Neuron (in vitro differentiated cells): Measurements from ENCODE around the gene INSIG2.

Experiments
- H2AFZ ChIP-seq: one replicate; pipeline ENCODE4 v1.6.1; 2013; ENCODE audit warnings: low read depth, mild to moderate bottlenecking, inconsistent platforms, low read length, moderate library complexity
- H3K27me3 ChIP-seq: one replicate; pipeline ENCODE4 v1.6.1; 2013; ENCODE audit warnings: low read length; ENCODE audit not compliant: insufficient read depth
- H3K36me3 ChIP-seq: one replicate; pipeline ENCODE4 v1.6.1; 2013; ENCODE audit warnings: low read length; ENCODE audit not compliant: insufficient read depth
- H3K4me1 ChIP-seq: one replicate; pipeline ENCODE4 v1.6.1; 2013; ENCODE audit warnings: low read length; ENCODE audit not compliant: insufficient read depth
- H3K4me3 ChIP-seq: 2 replicates; pipeline ENCODE4 v1.5.1; 2013; ENCODE audit warnings: mild to moderate bottlenecking, low read length, moderate library complexity
- H3K9me3 ChIP-seq: one replicate; pipeline ENCODE4 v1.6.1; 2013; ENCODE audit warnings: low read length

Gene INSIG2

GRCh38 chr2:118133916-118134315, 45.6 kb downstream of the INSIG2 start:
- Histone ChIP-seq H3K27me3 (peaks cover 4% of the 10 kb centered on the region), H3K4me1 (no peaks in the 10 kb centered on the region), H3K4me3 (no peak overlapping the region), H3K36me3 (no peaks in the 10 kb centered on the region), H2AFZ (no peak overlapping the region), H3K9me3 (no peaks in the 10 kb centered on the region)

- Histone ChIP-seq H3K36me3 (no peaks in the 10 kb centered on the region), H2AFZ (no peak overlapping the region), H3K4me1 (no peaks in the 10 kb centered on the region), H3K9me3 (no peaks in the 10 kb centered on the region), H3K4me3 (no peak overlapping the region), H3K27me3 (peaks cover 4% of the 10 kb centered on the region)
Measured at GRCh38 chr2:118134650-118135049, 46.4 kb downstream of the INSIG2 start.

- Histone ChIP-seq H3K36me3 (no peaks in the 10 kb centered on the region), H3K4me1 (no peaks in the 10 kb centered on the region), H3K9me3 (no peaks in the 10 kb centered on the region), H2AFZ (no peak overlapping the region), H3K27me3 (peaks cover 3% of the 10 kb centered on the region), H3K4me3 (no peak overlapping the region)
Measured at GRCh38 chr2:118145207-118145606, 56.9 kb downstream of the INSIG2 start.

GRCh38 chr2:118145806-118146205, 57.5 kb downstream of the INSIG2 start:
- no peaks in the 10 kb centered on the region for H3K4me1 ChIP-seq
- no peak overlapping the region for H3K4me3 ChIP-seq
- peaks cover 3% of the 10 kb centered on the region for H3K27me3 ChIP-seq
- no peaks in the 10 kb centered on the region for H3K9me3 ChIP-seq
- H2AFZ ChIP-seq: no peak overlapping the region
- H3K36me3 ChIP-seq: no peaks in the 10 kb centered on the region

DNA sequence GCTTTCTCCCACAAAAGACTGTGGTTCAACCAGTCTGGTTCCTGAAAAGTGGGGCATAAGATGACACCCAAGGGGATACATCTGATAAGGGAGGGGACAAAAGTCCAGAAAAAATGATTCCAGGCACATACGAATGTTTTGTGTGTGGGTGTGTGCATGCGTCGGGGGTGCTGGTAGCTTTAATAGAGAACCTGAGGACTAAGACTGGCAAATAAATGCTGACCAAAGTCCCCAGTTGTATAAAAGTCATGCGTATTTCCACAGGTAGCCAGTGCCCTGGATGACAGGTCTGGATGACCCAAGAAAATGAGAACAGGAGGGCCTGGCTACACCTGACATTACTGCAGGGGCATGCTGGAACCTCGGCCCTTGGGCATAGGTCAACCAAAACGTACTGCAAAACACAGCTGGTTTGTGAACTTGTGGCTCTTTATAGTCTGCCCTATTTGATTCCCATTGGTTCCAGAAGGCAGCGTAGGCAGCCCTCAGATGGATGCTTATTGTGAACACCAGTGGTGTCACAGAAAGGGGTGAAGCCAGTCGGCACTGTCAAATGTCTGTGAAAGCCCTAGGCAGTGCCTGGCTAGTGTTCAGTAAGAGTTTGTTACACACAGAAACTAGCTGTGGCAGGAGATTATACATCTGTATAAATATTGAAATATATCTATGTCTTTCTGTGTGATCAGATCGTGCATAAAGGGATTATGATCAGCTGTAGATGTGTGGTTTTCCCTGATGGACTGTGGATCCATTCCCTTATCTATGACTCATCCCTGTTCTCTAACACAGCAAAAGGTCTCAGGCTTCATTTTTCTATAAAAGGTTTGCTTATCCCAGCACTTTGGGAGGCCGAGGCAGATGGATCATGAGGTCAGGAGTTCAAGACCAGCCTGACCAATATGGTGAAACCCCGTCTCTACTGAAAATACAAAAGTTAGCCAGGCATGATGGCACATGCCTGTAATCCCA, 58.3 kb downstream of the INSIG2 start:
- Histone ChIP-seq H3K4me1 (no peaks in the 10 kb centered on the region), H3K27me3 (peaks cover 5% of the 10 kb centered on the region), H3K36me3 (no peaks in the 10 kb centered on the region), H3K4me3 (no peak overlapping the region), H2AFZ (no peak overlapping the region), H3K9me3 (no peaks in the 10 kb centered on the region)

DNA sequence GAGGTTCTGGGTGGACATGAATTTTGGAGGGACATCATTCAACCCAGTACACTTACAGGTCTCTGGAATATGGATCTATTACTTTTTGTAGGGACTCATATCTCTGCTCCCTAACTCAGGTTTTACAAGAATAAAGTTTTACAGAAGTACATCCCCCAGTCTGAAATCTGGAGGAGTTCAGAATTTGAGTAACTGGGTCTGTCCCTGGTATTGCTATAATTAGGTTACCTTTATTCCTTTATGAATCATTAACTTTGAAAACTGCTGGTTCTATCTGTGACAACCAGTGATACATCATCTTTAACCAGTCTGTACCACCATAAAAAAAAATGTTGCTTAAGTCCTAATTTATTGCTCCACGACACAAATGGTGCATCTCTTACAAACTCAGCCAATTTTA, 59.9 kb downstream of the INSIG2 start:
- no peaks in the 10 kb centered on the region for H3K9me3 ChIP-seq
- no peaks in the 10 kb centered on the region for H3K4me1 ChIP-seq
- peaks cover 5% of the 10 kb centered on the region for H3K27me3 ChIP-seq
- H3K36me3 ChIP-seq: no peaks in the 10 kb centered on the region
- H2AFZ ChIP-seq: no peak overlapping the region
- H3K4me3 ChIP-seq: no peak overlapping the region

- no peak overlapping the region for H3K4me3 ChIP-seq
- H3K36me3 ChIP-seq: no peaks in the 10 kb centered on the region
- no peak overlapping the region for H2AFZ ChIP-seq
- H3K4me1 ChIP-seq: no peaks in the 10 kb centered on the region
- H3K9me3 ChIP-seq: no peaks in the 10 kb centered on the region
- H3K27me3 ChIP-seq: peaks cover 5% of the 10 kb centered on the region
Measured at GRCh38 chr2:118148809-118149208, 60.5 kb downstream of the INSIG2 start.

DNA sequence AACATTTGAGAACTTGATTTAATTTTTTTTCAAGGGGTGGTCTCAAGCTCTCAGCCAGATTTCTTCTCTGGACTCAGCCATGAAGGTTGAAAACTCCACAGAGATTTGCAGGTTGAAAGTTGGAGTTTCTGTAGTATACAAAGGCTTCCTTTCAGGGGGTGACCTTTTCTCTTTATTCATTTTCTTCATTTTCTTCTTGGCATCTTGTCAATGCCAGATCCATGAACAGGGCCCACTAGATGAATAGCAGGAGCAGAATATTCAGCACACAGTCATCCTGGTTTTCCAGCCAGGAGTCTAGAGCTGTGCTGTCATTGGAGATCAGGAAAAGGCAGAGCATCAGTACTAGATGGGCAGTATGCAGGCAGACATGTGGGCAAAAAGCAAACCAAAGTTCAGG, 62.0 kb downstream of the INSIG2 start:
- no peak overlapping the region for H2AFZ ChIP-seq
- H3K27me3 ChIP-seq: peaks cover 5% of the 10 kb centered on the region
- H3K36me3 ChIP-seq: no peaks in the 10 kb centered on the region
- H3K4me1 ChIP-seq: no peaks in the 10 kb centered on the region
- H3K9me3 ChIP-seq: no peaks in the 10 kb centered on the region
- H3K4me3 ChIP-seq: no peak overlapping the region

GRCh38 chr2:118151831-118152230, 63.6 kb downstream of the INSIG2 start:
- Histone ChIP-seq H3K4me1 (no peaks in the 10 kb centered on the region), H3K27me3 (peaks cover 5% of the 10 kb centered on the region), H3K36me3 (no peaks in the 10 kb centered on the region), H3K9me3 (no peaks in the 10 kb centered on the region), H3K4me3 (no peak overlapping the region), H2AFZ (no peak overlapping the region)

GRCh38 chr2:118153433-118153832, 65.2 kb downstream of the INSIG2 start:
- Histone ChIP-seq H3K4me1 (no peaks in the 10 kb centered on the region), H2AFZ (no peak overlapping the region), H3K27me3 (peaks cover 5% of the 10 kb centered on the region), H3K36me3 (no peaks in the 10 kb centered on the region), H3K4me3 (no peak overlapping the region), H3K9me3 (no peaks in the 10 kb centered on the region)

DNA sequence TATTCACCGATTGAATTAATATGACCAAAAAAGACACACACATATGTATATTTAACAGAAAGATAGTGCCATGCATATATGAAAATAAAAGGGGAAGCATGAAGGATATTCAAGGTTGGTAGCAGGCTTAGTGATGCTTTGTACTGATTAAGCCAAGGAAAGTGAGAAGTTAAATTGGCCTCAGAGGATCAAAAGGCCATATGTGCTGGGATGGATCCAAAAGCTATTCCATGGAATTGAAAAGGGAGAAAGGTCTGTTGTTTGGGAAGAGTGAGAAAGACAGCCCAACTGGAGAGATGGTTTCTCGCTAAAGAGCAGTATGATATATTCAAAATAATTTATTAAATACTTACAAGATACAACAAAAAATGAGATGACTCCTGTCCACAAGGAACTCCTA, 65.9 kb downstream of the INSIG2 start:
- no peaks in the 10 kb centered on the region for H3K4me1 ChIP-seq
- H2AFZ ChIP-seq: no peak overlapping the region
- H3K9me3 ChIP-seq: no peaks in the 10 kb centered on the region
- no peak overlapping the region for H3K4me3 ChIP-seq
- no peaks in the 10 kb centered on the region for H3K36me3 ChIP-seq
- peaks cover 5% of the 10 kb centered on the region for H3K27me3 ChIP-seq
